GM21367 (cell line): ENCODE results near the gene ZXDB.
"Not testable (repeated sequence)": the region's sequence is repeated elsewhere in the genome, so short reads cannot be mapped to it uniquely, and the experiment has no call there.

Experiments
- ATAC-seq: cut with Tn5 transposase; IDR thresholded peaks from one replicate; pipeline ENCODE4 v1.9.1; 2021; ENCODE audit not compliant: unreplicated experiment

ZXDB gene

GRCh38 chrX:57591284-57592159 is at the start of gene ZXDB:
ZXDB (plus strand) TSS chrX:57592011; CDS start chrX:57592049, 38 bp downstream.
- ATAC-seq: peak; percentile 47

GRCh38 chrX:57565198-57565597 is 26.6 kb upstream of the ZXDB start:
- ATAC-seq: no peak

- no peak for ATAC-seq
These were observed 18.1 kb upstream of the ZXDB start for GRCh38 chrX:57573754-57574153.

GRCh38 chrX:57582948-57583347 is 8.9 kb upstream of the ZXDB start:
- not testable (repeated sequence) for ATAC-seq

GRCh38 chrX:57583477-57583876 is 8.3 kb upstream of the ZXDB start:
- no peak for ATAC-seq

- no peak for ATAC-seq
These were observed 5.5 kb upstream of the ZXDB start for GRCh38 chrX:57586360-57586759.

- no peak for ATAC-seq
These were observed 4.7 kb upstream of the ZXDB start for GRCh38 chrX:57587062-57587461.

GRCh38 chrX:57587607-57588006 is 4.2 kb upstream of the ZXDB start:
- ATAC-seq: no peak

GRCh38 chrX:57592160-57592893 is 516 bp downstream of the ZXDB start:
- peak; percentile 73 for ATAC-seq

- ATAC-seq: peak; percentile 16
These were observed 1.0 kb downstream of the ZXDB start for GRCh38 chrX:57592894-57593215.

- ATAC-seq: no peak
These were observed 3.6 kb downstream of the ZXDB start for GRCh38 chrX:57595381-57595811.

- ATAC-seq: no peak
These were observed 4.3 kb downstream of the ZXDB start for GRCh38 chrX:57596109-57596508.

- no peak for ATAC-seq
These were observed 4.7 kb downstream of the ZXDB start for GRCh38 chrX:57596516-57596915.

- no peak for ATAC-seq
These were observed 15.7 kb downstream of the ZXDB start for GRCh38 chrX:57607295-57608187.

GRCh38 chrX:57613351-57613750 is 21.5 kb downstream of the ZXDB start:
- not testable (repeated sequence) for ATAC-seq

GRCh38 chrX:57629438-57629837 is 37.6 kb downstream of the ZXDB start:
- not testable (repeated sequence) for ATAC-seq

- ATAC-seq: no peak
These were observed 48.8 kb downstream of the ZXDB start for GRCh38 chrX:57640674-57641016.

- ATAC-seq: no peak
These were observed 49.5 kb downstream of the ZXDB start for GRCh38 chrX:57641338-57641737.

GRCh38 chrX:57643698-57644097 is 51.9 kb downstream of the ZXDB start:
- no peak for ATAC-seq

- no peak for ATAC-seq
These were observed 55.2 kb downstream of the ZXDB start for GRCh38 chrX:57647020-57647419.
